D721Med (cell line): ENCODE measurements around the gene GPR160.

Experiments used
- DNase-seq: peaks from one replicate; pipeline ENCODE4 v3.0.0; 2011; ENCODE audit warnings: low spot score; ENCODE audit not compliant: insufficient read length
- FAIRE-seq: peaks from 2 replicates; lab custom pipeline; 2011; peaks lifted over from hg19 to GRCh38; lab: Jason Lieb, UNC
- CTCF ChIP-seq: IDR thresholded peaks from 2 replicates; pipeline ENCODE4 v1.5.1; 2012; ENCODE audit warnings: mild to moderate bottlenecking, control low read depth; ENCODE audit not compliant: insufficient read depth; ENCODE audit errors: missing control alignments

Gene GPR160

GRCh38 chr3:170128977-170129431, 91.2 kb downstream of the GPR160 start:
- no peak for TF ChIP-seq CTCF
- DNase-seq = no peak
- no peak for FAIRE-seq

GRCh38 chr3:170130532-170130931, 92.7 kb downstream of the GPR160 start:
- FAIRE-seq = no peak
- no peak for DNase-seq

GRCh38 chr3:170132335-170132734, 94.5 kb downstream of the GPR160 start:
- no peak for FAIRE-seq
- TF ChIP-seq CTCF = no peak
- no peak for DNase-seq

More at GRCh38 chr3:170130532-170130931, 92.7 kb downstream of the GPR160 start:
- no peak for TF ChIP-seq CTCF
